Suprapubic skin (tissue), 4 donors: ENCODE results near the gene TNRC6B. TPM values are rescaled to one million over a fixed set of nuclear protein-coding genes. Genes with fewer than 3 reads are reported as not detected.

ENCODE experiments used
- DNase-seq, 2 donors: peaks; one replicate each; pipeline ENCODE4 v3.0.0-alpha.2; 2019; ENCODE audit warnings: low spot score in 2 of 2
- H3K27ac ChIP-seq: fragments of 200-600 bp; sonication (generic); one replicate; pipeline ENCODE4 v1.5.1; 2019
- H3K27me3 ChIP-seq: fragments of 200-600 bp; sonication (generic); one replicate; pipeline ENCODE4 v1.5.1; 2019
- H3K36me3 ChIP-seq: fragments of 200-600 bp; sonication (generic); one replicate; pipeline ENCODE4 v1.5.1; 2019
- H3K4me1 ChIP-seq: fragments of 200-600 bp; sonication (generic); one replicate; pipeline ENCODE4 v1.5.1; 2019
- H3K4me3 ChIP-seq: fragments of 200-600 bp; sonication (generic); one replicate; pipeline ENCODE4 v1.5.1; 2019; ENCODE audit warnings: mild to moderate bottlenecking
- H3K9me3 ChIP-seq: fragments of 200-600 bp; sonication (generic); one replicate; pipeline ENCODE4 v1.5.1; 2019
- EP300 ChIP-seq: sonication (generic); formaldehyde crosslinking; IDR thresholded peaks from one replicate; pipeline ENCODE4 v1.6.1; 2017; ENCODE audit warnings: antibody characterized with exemption
- POLR2A ChIP-seq, 2 donors: fragments of 450-650 bp; IDR thresholded peaks; one replicate each; pipeline ENCODE4 v1.6.1; 2017; ENCODE audit warnings: antibody characterized with exemption in 2 of 2, mild to moderate bottlenecking in 2 of 2, moderate library complexity in 2 of 2
- POLR2AphosphoS5 ChIP-seq, 3 donors: sonication (generic); formaldehyde crosslinking; IDR thresholded peaks; one replicate each; pipeline ENCODE4 v1.6.1; 2017; ENCODE audit warnings: antibody characterized with exemption in 3 of 3
- WGBS: methylation state at CpG from one replicate; pipeline ENCODE4 v1.1.5; 2018; 5-methylcytosine and 5-hydroxymethylcytosine counted together
- total RNA-seq, 4 donors: library from RNA; depleted of rRNA; stranded (reverse); fragments of >200 nt; gene quantifications; one replicate each; pipeline ENCODE4 v1.1.0, GENCODE V29; 2016
- TF ChIP-seq, protein P1 (sequence below), 2 donors: fragments of 200-600 bp in 1 of 2; fragments of 450-650 bp in 1 of 2; sonication (generic) in 1 of 2; IDR thresholded peaks; one replicate each; pipeline ENCODE4 v1.5.1; 2016 to 2019; ENCODE audit warnings: antibody characterized with exemption in 2 of 2, mild to moderate bottlenecking in 1 of 2, moderate library complexity in 1 of 2

TNRC6B gene
- total RNA-seq, 4 donors from 2014 or later = 44.2 to 179 (median 55.5) TPM

DNA sequence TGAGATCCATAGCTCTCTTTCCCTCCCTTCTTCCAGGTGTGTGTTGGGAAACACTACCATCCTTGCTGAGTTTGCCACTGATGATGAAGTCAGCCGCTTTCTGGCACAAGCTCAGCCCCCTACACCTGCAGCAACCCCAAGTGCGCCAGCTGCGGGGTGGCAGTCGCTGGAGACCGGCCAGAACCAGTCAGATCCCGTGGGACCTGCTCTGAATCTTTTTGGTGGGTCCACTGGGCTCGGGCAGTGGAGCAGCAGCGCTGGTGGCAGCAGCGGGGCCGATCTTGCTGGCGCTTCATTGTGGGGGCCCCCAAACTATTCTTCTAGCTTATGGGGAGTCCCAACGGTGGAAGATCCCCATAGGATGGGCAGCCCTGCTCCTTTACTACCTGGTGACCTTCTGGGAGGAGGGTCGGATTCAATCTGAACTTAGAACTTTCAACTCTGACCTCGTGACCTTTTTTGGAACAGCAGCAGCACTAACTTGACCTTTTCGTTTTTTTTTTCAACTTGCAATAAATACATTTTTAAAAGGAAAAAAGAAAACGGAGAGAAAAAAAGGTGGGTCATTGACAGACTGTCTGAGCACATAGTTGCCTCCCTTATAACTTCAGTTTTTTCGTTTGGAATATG, 145.2 kb downstream of the TNRC6B start:
- H3K9me3 ChIP-seq = no peaks in the 10 kb centered on the region
- peaks cover 3% of the 10 kb centered on the region for H3K4me1 ChIP-seq
- H3K27me3 ChIP-seq = no peaks in the 10 kb centered on the region
- H3K27ac ChIP-seq = no peak overlapping the region
- no peak for DNase-seq
- no peak overlapping the region for H3K4me3 ChIP-seq
- H3K36me3 ChIP-seq = peaks cover 68% of the 10 kb centered on the region
- TF ChIP-seq, protein P1, sequence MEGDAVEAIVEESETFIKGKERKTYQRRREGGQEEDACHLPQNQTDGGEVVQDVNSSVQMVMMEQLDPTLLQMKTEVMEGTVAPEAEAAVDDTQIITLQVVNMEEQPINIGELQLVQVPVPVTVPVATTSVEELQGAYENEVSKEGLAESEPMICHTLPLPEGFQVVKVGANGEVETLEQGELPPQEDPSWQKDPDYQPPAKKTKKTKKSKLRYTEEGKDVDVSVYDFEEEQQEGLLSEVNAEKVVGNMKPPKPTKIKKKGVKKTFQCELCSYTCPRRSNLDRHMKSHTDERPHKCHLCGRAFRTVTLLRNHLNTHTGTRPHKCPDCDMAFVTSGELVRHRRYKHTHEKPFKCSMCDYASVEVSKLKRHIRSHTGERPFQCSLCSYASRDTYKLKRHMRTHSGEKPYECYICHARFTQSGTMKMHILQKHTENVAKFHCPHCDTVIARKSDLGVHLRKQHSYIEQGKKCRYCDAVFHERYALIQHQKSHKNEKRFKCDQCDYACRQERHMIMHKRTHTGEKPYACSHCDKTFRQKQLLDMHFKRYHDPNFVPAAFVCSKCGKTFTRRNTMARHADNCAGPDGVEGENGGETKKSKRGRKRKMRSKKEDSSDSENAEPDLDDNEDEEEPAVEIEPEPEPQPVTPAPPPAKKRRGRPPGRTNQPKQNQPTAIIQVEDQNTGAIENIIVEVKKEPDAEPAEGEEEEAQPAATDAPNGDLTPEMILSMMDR (IDR thresholded peaks at IDR 0.05) = no peak
- TF ChIP-seq POLR2AphosphoS5 (IDR thresholded peaks at IDR 0.05) (no peak), EP300 (no peak), POLR2A (IDR thresholded peaks at IDR 0.05) (no peak)
- 79% methylated on average over 14 of the region's 17 CpGs for WGBS

DNA sequence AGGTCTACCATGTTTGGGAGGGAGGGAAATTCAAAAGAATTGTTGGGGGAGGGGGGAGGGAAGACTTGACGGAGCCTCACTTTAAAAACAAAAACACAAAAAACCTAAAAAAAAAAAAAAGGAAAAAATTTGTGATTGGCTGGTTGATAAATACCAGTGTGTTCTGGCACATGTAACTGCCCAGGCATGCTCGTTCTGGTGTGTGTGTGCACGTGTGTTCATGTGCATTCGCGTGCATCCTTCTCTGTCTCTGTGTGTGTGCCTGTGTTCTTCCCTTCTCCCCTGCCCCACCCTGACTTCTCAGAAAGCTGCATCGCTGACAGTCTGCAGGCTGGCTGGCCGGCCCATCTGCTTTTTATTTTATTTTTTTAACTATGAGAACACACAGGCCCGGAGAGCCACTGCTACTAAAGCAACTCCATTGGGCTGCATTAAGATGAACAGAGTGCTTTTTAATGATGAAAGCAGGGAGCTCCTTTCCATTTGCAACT, 146.0 kb downstream of the TNRC6B start:
- H3K9me3 ChIP-seq = no peaks in the 10 kb centered on the region
- H3K27ac ChIP-seq = peak overlapping the region; percentile 12
- no peak for DNase-seq
- H3K4me3 ChIP-seq = no peak overlapping the region
- no peaks in the 10 kb centered on the region for H3K27me3 ChIP-seq
- H3K4me1 ChIP-seq = peaks cover 3% of the 10 kb centered on the region
- H3K36me3 ChIP-seq = peaks cover 62% of the 10 kb centered on the region
- WGBS = 54% methylated on average over 8 of the region's 8 CpGs
- TF ChIP-seq EP300 (no peak), POLR2A (IDR thresholded peaks at IDR 0.05) (no peak), POLR2AphosphoS5 (IDR thresholded peaks at IDR 0.05) (no peak)
- TF ChIP-seq, protein P1 (IDR thresholded peaks at IDR 0.05) = no peak

DNA sequence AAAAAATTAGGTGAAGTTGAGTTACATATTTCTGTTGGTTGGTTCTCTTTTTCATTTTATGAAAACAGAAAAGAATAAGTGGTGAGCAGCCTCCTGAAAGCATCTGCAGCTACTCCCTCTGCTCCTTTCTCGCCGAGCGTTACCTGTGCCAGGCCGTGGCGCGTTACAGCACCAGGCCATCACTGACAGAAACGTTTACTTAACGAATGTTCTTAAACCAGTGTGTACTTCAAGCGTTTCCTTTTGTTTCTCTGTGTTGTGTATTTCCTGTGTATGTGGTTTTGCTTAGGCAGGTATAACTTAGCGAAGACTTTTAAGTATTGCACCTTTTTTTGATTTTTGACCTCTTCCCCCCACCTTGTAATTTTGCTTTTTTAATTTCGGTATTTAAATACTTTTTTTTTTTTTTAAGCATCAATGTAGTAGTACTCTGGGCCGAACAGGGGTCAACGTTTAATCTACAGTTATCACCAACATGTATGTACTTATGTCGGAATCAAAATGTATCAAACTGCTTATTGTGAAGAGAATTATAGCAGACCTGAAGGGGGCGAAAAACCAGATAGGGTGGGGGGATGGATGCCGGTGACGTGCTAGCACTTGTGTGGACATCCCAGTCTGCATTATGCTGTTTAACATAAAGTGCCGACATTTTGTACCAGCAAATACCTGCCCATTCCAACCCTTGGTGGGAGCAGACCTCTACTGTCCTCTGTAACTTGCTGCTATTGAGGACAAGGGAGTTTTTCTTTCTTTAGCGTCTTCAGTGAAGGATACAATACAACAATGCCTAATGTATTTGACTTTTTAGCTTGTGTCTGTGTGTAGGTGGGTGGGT, 147.0 kb downstream of the TNRC6B start:
- Histone ChIP-seq H3K4me3 (no peak overlapping the region), H3K27ac (no peak overlapping the region), H3K27me3 (no peaks in the 10 kb centered on the region), H3K36me3 (peaks cover 56% of the 10 kb centered on the region), H3K4me1 (peaks cover 3% of the 10 kb centered on the region), H3K9me3 (no peaks in the 10 kb centered on the region)
- DNase-seq = no peak
- 81% methylated on average over 19 of the region's 19 CpGs for WGBS
- TF ChIP-seq POLR2AphosphoS5 (IDR thresholded peaks at IDR 0.05) (peak in 1 of 3 donors; percentile 22), EP300 (no peak), POLR2A (IDR thresholded peaks at IDR 0.05) (no peak)
- TF ChIP-seq, protein P1 (IDR thresholded peaks at IDR 0.05) = no peak

DNA sequence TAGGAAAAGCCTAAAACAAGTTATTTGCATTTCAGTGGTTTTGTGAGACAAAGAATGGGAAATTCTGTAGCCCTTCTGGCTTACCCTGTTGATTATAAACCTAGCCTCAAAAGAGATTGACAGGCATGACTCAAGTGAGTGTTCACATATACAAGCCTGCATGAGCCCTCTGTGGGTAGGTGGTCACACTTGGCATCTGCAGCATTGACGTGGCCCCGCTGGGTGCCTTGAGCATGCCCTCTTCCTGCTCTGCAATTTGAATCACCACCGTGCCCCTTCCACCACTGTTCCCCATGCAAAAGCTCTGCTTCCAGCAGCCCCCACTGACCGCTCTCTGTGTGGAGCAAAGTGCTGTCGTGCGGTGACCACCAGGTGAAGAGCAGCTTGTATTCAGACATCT, 147.6 kb downstream of the TNRC6B start:
- Histone ChIP-seq H3K27me3 (no peaks in the 10 kb centered on the region), H3K9me3 (no peaks in the 10 kb centered on the region), H3K4me3 (no peak overlapping the region), H3K4me1 (peaks cover 3% of the 10 kb centered on the region), H3K27ac (no peak overlapping the region), H3K36me3 (peaks cover 50% of the 10 kb centered on the region)
- no peak for DNase-seq
- 89% methylated on average over 6 of the region's 6 CpGs for WGBS
- TF ChIP-seq, protein P1 (IDR thresholded peaks at IDR 0.05) = no peak
- TF ChIP-seq POLR2A (IDR thresholded peaks at IDR 0.05) = no peak
- TF ChIP-seq POLR2AphosphoS5 (IDR thresholded peaks at IDR 0.05) = no peak
- no peak for TF ChIP-seq EP300
